NCI-H2029 (cell line): ENCODE measurements around the gene ESYT2.

Source experiments
- DNase-seq: peaks from one replicate; lab custom pipeline; 2025; lab: John Stamatoyannopoulos, UW

Gene ESYT2

GRCh38 chr7:158805414-158805813 lies 23.9 kb downstream of the ESYT2 start:
- DNase-seq: no peak

- no peak for DNase-seq
Observed at GRCh38 chr7:158804335-158804734, 25.0 kb downstream of the ESYT2 start.

GRCh38 chr7:158803367-158803969 lies 25.8 kb downstream of the ESYT2 start:
- DNase-seq: no peak

- no peak for DNase-seq
Observed at GRCh38 chr7:158802535-158803366, 26.6 kb downstream of the ESYT2 start.

GRCh38 chr7:158798741-158799140 lies 30.6 kb downstream of the ESYT2 start:
- no peak for DNase-seq

- DNase-seq: no peak
Observed at GRCh38 chr7:158796667-158797066, 32.6 kb downstream of the ESYT2 start.

GRCh38 chr7:158795272-158795671 lies 34.0 kb downstream of the ESYT2 start:
- DNase-seq: no peak

GRCh38 chr7:158791107-158791506 lies 38.2 kb downstream of the ESYT2 start:
- DNase-seq: no peak

- DNase-seq: no peak
Observed at GRCh38 chr7:158789842-158790241, 39.5 kb downstream of the ESYT2 start.

GRCh38 chr7:158786898-158787297 lies 42.4 kb downstream of the ESYT2 start:
- DNase-seq: no peak

GRCh38 chr7:158784270-158784669 lies 45.0 kb downstream of the ESYT2 start:
- no peak for DNase-seq

- DNase-seq: no peak
Observed at GRCh38 chr7:158783595-158783994, 45.7 kb downstream of the ESYT2 start.

GRCh38 chr7:158782761-158783401 lies 46.4 kb downstream of the ESYT2 start:
- peak; percentile 76 for DNase-seq

GRCh38 chr7:158781974-158782664 lies 47.2 kb downstream of the ESYT2 start:
- no peak for DNase-seq

- DNase-seq: no peak
Observed at GRCh38 chr7:158781217-158781973, 47.9 kb downstream of the ESYT2 start.

- DNase-seq: no peak
Observed at GRCh38 chr7:158779061-158780000, 50.0 kb downstream of the ESYT2 start.

GRCh38 chr7:158778471-158778870 lies 50.8 kb downstream of the ESYT2 start:
- DNase-seq: no peak

GRCh38 chr7:158777793-158778192 lies 51.5 kb downstream of the ESYT2 start:
- no peak for DNase-seq

GRCh38 chr7:158776474-158776873 lies 52.8 kb downstream of the ESYT2 start:
- no peak for DNase-seq

- no peak for DNase-seq
Observed at GRCh38 chr7:158774952-158775351, 54.4 kb downstream of the ESYT2 start.

GRCh38 chr7:158772916-158773315 lies 56.4 kb downstream of the ESYT2 start:
- no peak for DNase-seq
